ENCODE measurements around the gene MTA1.

MTA1 gene

GRCh38 chr14:105489542-105490266, 70.1 kb downstream of the MTA1 start:
- Histone ChIP-seq H3K27me3 (ENCODE audit: control insufficient read depth, insufficient read depth, low read length) (no peaks in the 10 kb centered on the region), H3K9me3 (ENCODE audit: control insufficient read depth, low read length) (no peaks in the 10 kb centered on the region), H3K4me3 (ENCODE audit: low read length) (peak overlapping the region; percentile 32), H3K4me1 (ENCODE audit: control insufficient read depth, insufficient read depth, low read length) (peaks cover 50% of the 10 kb centered on the region), H3K36me3 (ENCODE audit: control insufficient read depth, insufficient read depth, low read length) (no peaks in the 10 kb centered on the region), H3K9ac (ENCODE audit: low read length) (peak overlapping the region; percentile 74)

GRCh38 chr14:105490267-105490571, 70.6 kb downstream of the MTA1 start:
- Histone ChIP-seq H3K4me1 (ENCODE audit: control insufficient read depth, insufficient read depth, low read length) (peaks cover 45% of the 10 kb centered on the region), H3K36me3 (ENCODE audit: control insufficient read depth, insufficient read depth, low read length) (no peaks in the 10 kb centered on the region), H3K27me3 (ENCODE audit: control insufficient read depth, insufficient read depth, low read length) (no peaks in the 10 kb centered on the region), H3K9ac (ENCODE audit: low read length) (peak overlapping the region; percentile 74), H3K4me3 (ENCODE audit: low read length) (peak overlapping the region; percentile 32), H3K9me3 (ENCODE audit: control insufficient read depth, low read length) (no peaks in the 10 kb centered on the region)

DNA sequence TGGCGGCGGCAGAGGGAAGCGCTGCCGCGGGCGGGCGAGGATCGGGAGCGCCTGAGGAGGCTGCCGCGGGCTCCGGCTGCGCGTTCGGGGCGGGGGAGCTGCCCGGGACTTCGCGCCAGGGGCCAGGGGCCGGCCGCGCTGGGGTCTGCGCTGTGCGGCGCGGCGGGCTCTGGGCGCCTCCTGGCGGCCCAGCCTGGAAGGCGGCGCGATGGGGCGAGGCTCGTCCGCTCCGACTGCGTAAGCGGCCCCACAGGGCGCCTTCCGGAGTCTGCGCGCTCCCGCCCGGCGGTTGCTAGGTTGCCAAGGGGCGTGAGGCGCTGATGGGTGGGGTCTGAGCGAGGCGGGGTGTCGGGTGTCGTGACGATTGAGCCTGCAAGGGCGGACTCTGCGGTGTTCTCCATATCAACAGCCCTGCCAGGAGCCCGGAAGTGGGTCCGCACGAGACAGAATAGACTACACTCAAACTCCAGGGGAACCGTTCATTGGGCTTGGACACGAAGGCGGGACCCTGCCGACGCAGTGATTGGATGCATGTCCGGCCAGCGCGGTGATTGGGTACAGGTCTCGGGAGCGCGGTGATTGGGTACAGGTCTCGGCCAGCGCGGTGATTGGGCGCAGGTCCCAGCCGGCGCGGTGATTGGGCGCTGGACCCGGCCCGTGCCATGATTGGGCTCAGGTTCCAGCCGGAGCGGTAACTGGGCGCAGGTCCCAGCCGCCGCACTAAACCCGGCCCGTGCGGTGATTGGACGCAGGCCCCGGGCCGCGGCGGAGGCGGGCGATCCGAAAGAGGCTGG, 71.1 kb downstream of the MTA1 start, which contains the start of gene TEDC1:
Gene TEDC1, plus strand, starts transcription at position 675 of the 794 bp plus-strand sequence. CDS start 130 bp downstream, outside the sequence.
- no peaks in the 10 kb centered on the region for H3K27me3 ChIP-seq (ENCODE audit: control insufficient read depth, insufficient read depth, low read length)
- H3K36me3 ChIP-seq (ENCODE audit: control insufficient read depth, insufficient read depth, low read length): no peaks in the 10 kb centered on the region
- peak within 1 kb of the TSS; percentile 56 for H3K4me3 ChIP-seq (ENCODE audit: low read length)
- H3K4me1 ChIP-seq (ENCODE audit: control insufficient read depth, insufficient read depth, low read length): peaks cover 39% of the 10 kb centered on the region
- H3K9me3 ChIP-seq (ENCODE audit: control insufficient read depth, low read length): no peaks in the 10 kb centered on the region
- H3K9ac ChIP-seq (ENCODE audit: low read length): peak within 1 kb of the TSS; percentile 79

DNA sequence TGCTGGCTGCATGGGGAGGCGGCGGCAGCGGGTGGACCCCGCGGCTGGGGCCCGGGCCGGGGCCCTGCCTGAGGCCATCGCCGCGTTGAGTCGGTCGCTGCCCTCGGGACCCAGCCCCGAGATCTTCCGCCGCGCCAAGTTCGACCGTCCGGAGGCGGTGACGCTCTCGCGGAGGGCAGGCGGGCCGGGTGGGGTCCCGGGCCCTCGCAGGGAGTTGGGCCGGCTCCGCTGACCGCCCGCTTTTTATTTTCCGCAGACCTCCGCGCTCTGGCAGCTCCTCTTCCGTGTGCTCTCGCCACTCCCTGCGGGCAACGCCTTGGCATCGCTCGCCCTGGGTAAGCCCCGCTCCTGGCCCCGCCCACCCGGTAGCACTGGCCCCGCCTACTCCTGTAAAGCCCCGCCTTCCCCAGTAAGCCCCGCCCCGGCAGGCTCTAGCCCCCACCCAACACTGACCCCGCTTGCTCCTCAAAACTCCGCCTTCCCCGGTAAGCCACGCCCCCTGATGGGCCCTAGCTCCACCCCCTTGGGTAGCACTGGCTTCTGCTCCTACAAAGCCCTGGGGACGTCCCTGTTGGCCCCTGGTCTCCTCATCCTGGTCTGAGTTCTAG, 71.8 kb downstream of the MTA1 start:
- Histone ChIP-seq H3K27me3 (ENCODE audit: control insufficient read depth, insufficient read depth, low read length) (no peaks in the 10 kb centered on the region), H3K9ac (ENCODE audit: low read length) (peak overlapping the region; percentile 79), H3K4me1 (ENCODE audit: control insufficient read depth, insufficient read depth, low read length) (peaks cover 32% of the 10 kb centered on the region), H3K4me3 (ENCODE audit: low read length) (peak overlapping the region; percentile 56), H3K9me3 (ENCODE audit: control insufficient read depth, low read length) (no peaks in the 10 kb centered on the region), H3K36me3 (ENCODE audit: control insufficient read depth, insufficient read depth, low read length) (no peaks in the 10 kb centered on the region)

- H3K36me3 ChIP-seq (ENCODE audit: control insufficient read depth, insufficient read depth, low read length): no peaks in the 10 kb centered on the region
- H3K4me1 ChIP-seq (ENCODE audit: control insufficient read depth, insufficient read depth, low read length): peaks cover 29% of the 10 kb centered on the region
- no peaks in the 10 kb centered on the region for H3K27me3 ChIP-seq (ENCODE audit: control insufficient read depth, insufficient read depth, low read length)
- H3K9me3 ChIP-seq (ENCODE audit: control insufficient read depth, low read length): no peaks in the 10 kb centered on the region
- no peak overlapping the region for H3K9ac ChIP-seq (ENCODE audit: low read length)
- H3K4me3 ChIP-seq (ENCODE audit: low read length): no peak overlapping the region
These were observed 72.7 kb downstream of the MTA1 start for GRCh38 chr14:105492031-105492970.

DNA sequence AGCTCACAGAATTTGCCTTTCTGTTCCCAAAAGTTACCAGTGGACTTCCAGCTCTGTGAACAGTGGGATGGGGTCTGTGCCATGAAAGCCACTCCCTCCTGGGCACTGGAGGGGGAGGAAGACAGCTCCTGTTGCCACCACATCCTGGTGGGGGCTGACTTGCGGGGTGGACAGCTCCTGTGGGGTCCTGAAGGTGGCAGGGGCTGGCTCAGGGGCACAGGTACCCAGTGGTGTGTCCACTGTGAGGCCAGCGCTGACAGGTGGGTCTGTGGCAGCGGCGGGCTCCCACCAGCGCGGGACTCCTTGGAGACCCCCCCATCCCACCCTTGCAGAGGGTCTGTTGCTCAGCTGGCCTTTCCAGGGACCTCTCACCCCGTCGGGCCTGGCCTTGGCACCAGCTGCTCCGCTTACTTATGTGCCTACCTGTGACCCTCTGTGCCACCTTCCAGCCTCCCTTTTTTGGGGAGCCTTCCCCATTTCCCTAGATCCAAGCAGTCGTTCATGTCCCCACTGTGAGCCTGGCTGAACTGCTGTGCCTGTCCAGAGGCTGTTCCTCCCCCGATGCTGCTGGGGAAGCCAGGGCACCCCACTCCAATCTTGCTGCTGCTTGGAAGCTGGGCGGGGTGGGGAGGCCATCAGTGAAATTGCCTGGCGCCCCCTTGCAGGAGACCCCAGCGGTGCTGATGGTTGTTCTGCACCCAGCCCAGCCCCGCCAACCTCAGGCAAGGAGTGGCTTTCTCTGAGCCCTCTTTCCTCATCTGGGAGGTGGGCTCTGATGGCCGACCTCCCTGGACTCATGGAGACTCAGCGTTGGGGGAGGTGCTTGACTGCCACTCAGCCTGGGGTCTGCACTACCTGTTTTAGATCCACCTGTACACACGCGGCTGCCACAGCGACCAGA, 73.6 kb downstream of the MTA1 start:
- H3K36me3 ChIP-seq (ENCODE audit: control insufficient read depth, insufficient read depth, low read length): no peaks in the 10 kb centered on the region
- peaks cover 21% of the 10 kb centered on the region for H3K4me1 ChIP-seq (ENCODE audit: control insufficient read depth, insufficient read depth, low read length)
- H3K27me3 ChIP-seq (ENCODE audit: control insufficient read depth, insufficient read depth, low read length): no peaks in the 10 kb centered on the region
- no peak overlapping the region for H3K9ac ChIP-seq (ENCODE audit: low read length)
- H3K4me3 ChIP-seq (ENCODE audit: low read length): no peak overlapping the region
- no peaks in the 10 kb centered on the region for H3K9me3 ChIP-seq (ENCODE audit: control insufficient read depth, low read length)

GRCh38 chr14:105493921-105494605, 74.4 kb downstream of the MTA1 start:
- Histone ChIP-seq H3K9ac (ENCODE audit: low read length) (no peak overlapping the region), H3K9me3 (ENCODE audit: control insufficient read depth, low read length) (no peaks in the 10 kb centered on the region), H3K36me3 (ENCODE audit: control insufficient read depth, insufficient read depth, low read length) (no peaks in the 10 kb centered on the region)

DNA sequence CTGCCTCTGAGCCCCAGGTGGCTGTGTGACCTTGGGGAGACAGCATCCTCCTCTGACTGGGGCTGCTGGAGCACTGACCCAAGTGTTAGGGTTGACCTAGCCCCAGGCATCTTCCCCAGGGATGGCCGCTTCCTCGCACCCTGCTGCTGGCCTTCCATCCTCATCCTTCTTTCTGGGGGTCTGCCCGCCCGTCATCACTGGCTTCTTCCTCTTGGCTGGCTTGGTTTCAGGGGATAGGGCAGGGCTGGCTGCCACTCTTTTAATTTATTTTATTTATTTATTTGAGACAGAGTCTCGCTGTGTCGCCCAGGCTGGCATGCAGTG, 74.9 kb downstream of the MTA1 start:
- no peaks in the 10 kb centered on the region for H3K27me3 ChIP-seq (ENCODE audit: control insufficient read depth, insufficient read depth, low read length)
- H3K9me3 ChIP-seq (ENCODE audit: control insufficient read depth, low read length): no peaks in the 10 kb centered on the region
- no peak overlapping the region for H3K9ac ChIP-seq (ENCODE audit: low read length)
- H3K36me3 ChIP-seq (ENCODE audit: control insufficient read depth, insufficient read depth, low read length): no peaks in the 10 kb centered on the region
- peaks cover 8% of the 10 kb centered on the region for H3K4me1 ChIP-seq (ENCODE audit: control insufficient read depth, insufficient read depth, low read length)
- no peak overlapping the region for H3K4me3 ChIP-seq (ENCODE audit: low read length)

More at GRCh38 chr14:105493921-105494605, 74.4 kb downstream of the MTA1 start:
- Histone ChIP-seq H3K27me3 (ENCODE audit: control insufficient read depth, insufficient read depth, low read length) (no peaks in the 10 kb centered on the region), H3K4me1 (ENCODE audit: control insufficient read depth, insufficient read depth, low read length) (peaks cover 13% of the 10 kb centered on the region), H3K4me3 (ENCODE audit: low read length) (no peak overlapping the region)

DNA sequence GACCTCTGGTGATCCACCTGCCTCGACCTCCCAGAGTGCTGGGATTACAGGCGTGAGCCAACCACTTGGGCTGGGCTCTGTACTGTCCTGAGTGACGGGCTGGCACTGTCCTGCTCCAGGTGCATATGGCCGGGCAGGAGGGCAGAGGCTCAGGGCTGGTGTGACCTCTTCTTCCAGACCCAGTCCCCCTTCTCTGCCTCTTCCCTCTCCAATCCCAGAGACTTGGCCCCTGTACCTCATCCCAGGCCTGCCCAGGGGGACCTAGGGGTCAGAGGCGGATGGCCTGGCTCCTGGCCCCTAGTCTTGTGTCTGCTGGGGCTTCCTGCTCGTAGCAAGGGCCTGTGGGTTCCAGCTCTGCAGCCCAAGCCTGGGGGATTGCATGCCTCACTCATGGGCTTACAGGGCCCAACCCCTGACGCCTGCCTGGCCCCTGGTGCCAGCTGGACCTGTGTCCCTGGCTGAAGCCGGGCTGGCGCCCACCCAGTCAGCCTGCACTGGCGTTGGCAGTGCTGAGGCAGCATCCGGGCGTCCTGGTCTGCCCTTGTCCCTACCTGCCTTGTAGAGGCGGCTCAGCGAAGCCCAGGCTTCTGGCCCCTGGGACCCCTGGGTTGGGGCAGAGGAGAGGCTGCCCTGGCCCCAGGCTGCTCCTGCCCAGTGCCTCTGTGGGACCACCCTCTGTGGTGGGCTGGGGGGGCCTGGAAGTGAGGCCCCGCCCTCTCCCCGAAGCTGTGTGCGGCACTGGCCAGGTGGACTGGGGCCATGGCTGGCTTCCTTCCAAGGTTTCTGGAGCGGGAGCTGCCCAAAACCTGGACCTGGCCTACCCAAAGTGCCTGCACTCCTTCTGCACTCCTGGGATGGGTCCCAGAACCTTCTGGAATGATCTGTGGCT, 75.7 kb downstream of the MTA1 start:
- no peaks in the 10 kb centered on the region for H3K27me3 ChIP-seq (ENCODE audit: control insufficient read depth, insufficient read depth, low read length)
- H3K4me3 ChIP-seq (ENCODE audit: low read length): no peak overlapping the region
- H3K9ac ChIP-seq (ENCODE audit: low read length): no peak overlapping the region
- peaks cover 5% of the 10 kb centered on the region for H3K4me1 ChIP-seq (ENCODE audit: control insufficient read depth, insufficient read depth, low read length)
- no peaks in the 10 kb centered on the region for H3K36me3 ChIP-seq (ENCODE audit: control insufficient read depth, insufficient read depth, low read length)
- H3K9me3 ChIP-seq (ENCODE audit: control insufficient read depth, low read length): no peaks in the 10 kb centered on the region
